ENCODE results near the gene NPM3. TPM values are rescaled to one million over a fixed set of nuclear protein-coding genes. Genes with fewer than 3 reads are reported as not detected.
A peak's percentile ranks its signal among the peaks of the same experiment; 100 is the strongest.
"Not testable (repeated sequence)": the region's sequence is repeated elsewhere in the genome, so short reads cannot be mapped to it uniquely, and the experiment has no call there.

NPM3 gene
- total RNA-seq, 2 donors from 2014 or later, result 52.5 to 157 TPM

- Mint-ChIP-seq H3K4me1 (ENCODE audit: low read depth in 2 of 2) (peaks cover 32 to 44% of the 10 kb centered on the region in 2 donors), H3K4me3 (peak within 1 kb of the TSS; percentile 93), H3K27me3 (no peaks in the 10 kb centered on the region), H3K27ac (peak within 1 kb of the TSS; percentile 84 to 85), H3K9me3 (no peaks in the 10 kb centered on the region), H3K36me3 (peaks cover 17% of the 10 kb centered on the region)
- ATAC-seq (peak; percentile 97 to 98), DNase-seq (ENCODE audit: low spot score) (peak; percentile 99)
These were observed 35.0 kb upstream of the NPM3 start, which contains the start of gene OGA for GRCh38 chr10:101818119-101818871. OGA (minus strand) TSS chr10:101818444; CDS start chr10:101818022, 422 bp downstream.

GRCh38 chr10:101817337-101818118 lies 34.3 kb upstream of the NPM3 start:
- H3K4me3 Mint-ChIP-seq, result peak overlapping the region; percentile 93
- peaks cover 17% of the 10 kb centered on the region for H3K36me3 Mint-ChIP-seq
- peak; percentile 68 for DNase-seq (ENCODE audit: low spot score)
- peak in 1 of 2 donors; percentile 3 for ATAC-seq
- H3K9me3 Mint-ChIP-seq, result no peaks in the 10 kb centered on the region
- H3K27ac Mint-ChIP-seq, result peak overlapping the region; percentile 84 to 85
- no peaks in the 10 kb centered on the region for H3K27me3 Mint-ChIP-seq
- peaks cover 36 to 46% of the 10 kb centered on the region in 2 donors for H3K4me1 Mint-ChIP-seq (ENCODE audit: low read depth in 2 of 2)

GRCh38 chr10:101816913-101817336 lies 33.7 kb upstream of the NPM3 start:
- Mint-ChIP-seq H3K36me3 (peaks cover 17% of the 10 kb centered on the region), H3K4me1 (ENCODE audit: low read depth in 2 of 2) (peaks cover 37 to 46% of the 10 kb centered on the region in 2 donors), H3K27ac (peak overlapping the region; percentile 84 to 85), H3K4me3 (peak overlapping the region; percentile 93), H3K27me3 (no peaks in the 10 kb centered on the region), H3K9me3 (no peaks in the 10 kb centered on the region)
- DNase-seq (ENCODE audit: low spot score) (no peak), ATAC-seq (no peak)

GRCh38 chr10:101816376-101816775 lies 33.1 kb upstream of the NPM3 start:
- H3K27ac Mint-ChIP-seq, result peak overlapping the region; percentile 84 to 85
- peaks cover 33 to 46% of the 10 kb centered on the region in 2 donors for H3K4me1 Mint-ChIP-seq (ENCODE audit: low read depth in 2 of 2)
- DNase-seq (ENCODE audit: low spot score), result no peak
- peak overlapping the region; percentile 93 for H3K4me3 Mint-ChIP-seq
- H3K27me3 Mint-ChIP-seq, result no peaks in the 10 kb centered on the region
- no peak for ATAC-seq
- peaks cover 17% of the 10 kb centered on the region for H3K36me3 Mint-ChIP-seq
- no peaks in the 10 kb centered on the region for H3K9me3 Mint-ChIP-seq

- Mint-ChIP-seq H3K9me3 (no peaks in the 10 kb centered on the region), H3K4me1 (ENCODE audit: low read depth in 2 of 2) (peaks cover 38 to 46% of the 10 kb centered on the region in 2 donors), H3K4me3 (peak overlapping the region; percentile 93), H3K27ac (peak overlapping the region; percentile 84 to 85), H3K36me3 (peaks cover 17% of the 10 kb centered on the region), H3K27me3 (no peaks in the 10 kb centered on the region)
- no peak for DNase-seq (ENCODE audit: low spot score)
- no peak for ATAC-seq
These were observed 31.3 kb upstream of the NPM3 start for GRCh38 chr10:101814466-101815071.

GRCh38 chr10:101812606-101813005 lies 29.4 kb upstream of the NPM3 start:
- H3K27ac Mint-ChIP-seq, result peak overlapping the region; percentile 17 to 85
- ATAC-seq (no peak), DNase-seq (ENCODE audit: low spot score) (no peak)
- no peaks in the 10 kb centered on the region for H3K9me3 Mint-ChIP-seq
- H3K36me3 Mint-ChIP-seq, result peaks cover 13% of the 10 kb centered on the region
- H3K4me1 Mint-ChIP-seq (ENCODE audit: low read depth in 2 of 2), result peaks cover 31 to 35% of the 10 kb centered on the region in 2 donors
- H3K4me3 Mint-ChIP-seq, result no peak overlapping the region
- H3K27me3 Mint-ChIP-seq, result no peaks in the 10 kb centered on the region

GRCh38 chr10:101807158-101807557 lies 23.9 kb upstream of the NPM3 start:
- no peak for ATAC-seq
- Mint-ChIP-seq H3K36me3 (peaks cover 17% of the 10 kb centered on the region), H3K4me3 (no peak overlapping the region), H3K27me3 (no peaks in the 10 kb centered on the region), H3K27ac (peak overlapping the region; percentile 28 to 57), H3K4me1 (ENCODE audit: low read depth in 2 of 2) (peaks cover 0 to 8% of the 10 kb centered on the region in 2 donors), H3K9me3 (no peaks in the 10 kb centered on the region)
- DNase-seq (ENCODE audit: low spot score), result no peak

GRCh38 chr10:101803511-101803910 lies 20.3 kb upstream of the NPM3 start:
- ATAC-seq, result no peak
- H3K4me3 Mint-ChIP-seq, result no peak overlapping the region
- peaks cover 9 to 18% of the 10 kb centered on the region in 2 donors for H3K4me1 Mint-ChIP-seq (ENCODE audit: low read depth in 2 of 2)
- peaks cover 35% of the 10 kb centered on the region for H3K36me3 Mint-ChIP-seq
- DNase-seq (ENCODE audit: low spot score), result no peak
- H3K9me3 Mint-ChIP-seq, result no peaks in the 10 kb centered on the region
- no peak overlapping the region for H3K27ac Mint-ChIP-seq
- no peaks in the 10 kb centered on the region for H3K27me3 Mint-ChIP-seq

GRCh38 chr10:101797403-101798059 lies 14.3 kb upstream of the NPM3 start:
- H3K27ac Mint-ChIP-seq, result no peak overlapping the region
- DNase-seq (ENCODE audit: low spot score), result no peak
- H3K27me3 Mint-ChIP-seq, result no peaks in the 10 kb centered on the region
- no peaks in the 10 kb centered on the region for H3K9me3 Mint-ChIP-seq
- H3K4me3 Mint-ChIP-seq, result no peak overlapping the region
- H3K36me3 Mint-ChIP-seq, result peaks cover 48% of the 10 kb centered on the region
- peaks cover 9 to 30% of the 10 kb centered on the region in 2 donors for H3K4me1 Mint-ChIP-seq (ENCODE audit: low read depth in 2 of 2)
- no peak for ATAC-seq

GRCh38 chr10:101793526-101793925 lies 10.3 kb upstream of the NPM3 start:
- H3K4me1 Mint-ChIP-seq (ENCODE audit: low read depth in 2 of 2), result peaks cover 0 to 12% of the 10 kb centered on the region in 2 donors
- peaks cover 33% of the 10 kb centered on the region for H3K36me3 Mint-ChIP-seq
- no peak overlapping the region for H3K4me3 Mint-ChIP-seq
- H3K27ac Mint-ChIP-seq, result no peak overlapping the region
- no peak for DNase-seq (ENCODE audit: low spot score)
- no peak for ATAC-seq
- H3K27me3 Mint-ChIP-seq, result no peaks in the 10 kb centered on the region
- no peaks in the 10 kb centered on the region for H3K9me3 Mint-ChIP-seq

- no peaks in the 10 kb centered on the region for H3K27me3 Mint-ChIP-seq
- H3K36me3 Mint-ChIP-seq, result peaks cover 37% of the 10 kb centered on the region
- no peak overlapping the region for H3K4me3 Mint-ChIP-seq
- H3K27ac Mint-ChIP-seq, result no peak overlapping the region
- H3K9me3 Mint-ChIP-seq, result no peaks in the 10 kb centered on the region
- no peak for ATAC-seq
- DNase-seq (ENCODE audit: low spot score), result no peak
- H3K4me1 Mint-ChIP-seq (ENCODE audit: low read depth in 2 of 2), result peaks cover 14 to 16% of the 10 kb centered on the region in 2 donors
These were observed 6.4 kb upstream of the NPM3 start for GRCh38 chr10:101789686-101790085.

- peaks cover 18 to 20% of the 10 kb centered on the region in 2 donors for H3K4me1 Mint-ChIP-seq (ENCODE audit: low read depth in 2 of 2)
- not testable (repeated sequence) for H3K27me3 Mint-ChIP-seq; H3K9me3 Mint-ChIP-seq; DNase-seq (ENCODE audit: low spot score); H3K27ac Mint-ChIP-seq; H3K4me3 Mint-ChIP-seq; ATAC-seq
- peaks cover 37% of the 10 kb centered on the region for H3K36me3 Mint-ChIP-seq
These were observed 6.0 kb upstream of the NPM3 start for GRCh38 chr10:101789231-101789630.

- peaks cover 42 to 47% of the 10 kb centered on the region in 2 donors for H3K4me1 Mint-ChIP-seq (ENCODE audit: low read depth in 2 of 2)
- no peaks in the 10 kb centered on the region for H3K27me3 Mint-ChIP-seq
- peaks cover 28% of the 10 kb centered on the region for H3K36me3 Mint-ChIP-seq
- ATAC-seq (no peak), DNase-seq (ENCODE audit: low spot score) (no peak)
- no peak overlapping the region for H3K4me3 Mint-ChIP-seq
- no peaks in the 10 kb centered on the region for H3K9me3 Mint-ChIP-seq
- peak overlapping the region; percentile 0 to 33 for H3K27ac Mint-ChIP-seq
These were observed 2.6 kb upstream of the NPM3 start for GRCh38 chr10:101785801-101786200.

All from natural killer cell treated with Interleukin-12 subunit alpha and Interleukin-12 subunit beta and Interleukin-15 and Interleukin-18, amount 100 ng/mL, for 72 hours (primary cell).